IMR-90 (cell line): ENCODE data around the gene PDCL2. TPM values are rescaled to one million over a fixed set of nuclear protein-coding genes. Genes with fewer than 3 reads are reported as not detected.

ENCODE experiments used
- ATAC-seq: fragments of 200-7000 bp; cut with Tn5 transposase; 2 replicates; pipeline ENCODE4 v1.9.1; 2020; ENCODE audit warnings: low read depth, mild to moderate bottlenecking, moderate library complexity
- BruUV-seq: library from RNA; stranded (reverse); fragments of 400-500 nt; replicated peaks from 2 replicates; lab custom pipeline; 2021; lab: Mats Ljungman, UMichigan
- CTCF ChIA-PET: fragments of 300-600 bp; formaldehyde crosslinking; extraction: SDS; loops from one replicate; lab custom pipeline; 2021; ENCODE audit warnings: antibody characterized with exemption; lab: Yijun Ruan, JAX
- POLR2A ChIA-PET: fragments of 300-600 bp; sonication (Branson Sonifier 250); formaldehyde crosslinking; loops from one replicate; lab custom pipeline; 2022; ENCODE audit warnings: antibody characterized with exemption; ENCODE audit not compliant: unreplicated experiment; lab: Charles Lee
- DNase-seq: peaks from one replicate; pipeline ENCODE4 v3.0.0; 2013
- H2AFZ ChIP-seq: replicated peaks from 2 replicates; pipeline ENCODE3; 2013; ENCODE audit warnings: low read length, mild to moderate bottlenecking; ENCODE audit not compliant: poor library complexity
- H2AK5ac ChIP-seq: 2 replicates; pipeline ENCODE4 v1.6.1; 2013; ENCODE audit warnings: low read depth, low read length, inconsistent platforms
- H2AK9ac ChIP-seq: replicated peaks from 2 replicates; pipeline ENCODE3; 2013; ENCODE audit warnings: mild to moderate bottlenecking, low read depth, low read length, moderate library complexity; ENCODE audit not compliant: poor library complexity
- H2BK120ac ChIP-seq: 2 replicates; pipeline ENCODE4 v1.6.1; 2013; ENCODE audit warnings: low read depth, low read length, inconsistent platforms
- H2BK15ac ChIP-seq: 3 replicates; pipeline ENCODE4 v1.6.1; 2013; ENCODE audit warnings: low read depth, low read length, inconsistent platforms
- H2BK20ac ChIP-seq: 2 replicates; pipeline ENCODE4 v1.6.1; 2013; ENCODE audit warnings: low read depth, mild to moderate bottlenecking, inconsistent platforms, low read length, moderate library complexity
- H2BK5ac ChIP-seq: 2 replicates; pipeline ENCODE4 v1.6.1; 2013; ENCODE audit warnings: mild to moderate bottlenecking, low read depth, low read length, inconsistent platforms; ENCODE audit not compliant: poor library complexity, severe bottlenecking
- H3K14ac ChIP-seq: replicated peaks from 2 replicates; pipeline ENCODE4 v1.6.1; 2013; ENCODE audit warnings: low read depth, low read length, inconsistent platforms
- H3K18ac ChIP-seq: 2 replicates; pipeline ENCODE4 v1.6.1; 2013; ENCODE audit warnings: low read depth, low read length, control low read depth
- H3K23ac ChIP-seq: 2 replicates; pipeline ENCODE4 v1.6.1; 2013; ENCODE audit warnings: low read depth, low read length, inconsistent platforms
- H3K27ac ChIP-seq: 2 replicates; pipeline ENCODE4 v1.5.1; 2013; ENCODE audit warnings: mild to moderate bottlenecking, control low read depth, low read length; ENCODE audit not compliant: insufficient read depth
- H3K27me3 ChIP-seq: 2 replicates; pipeline ENCODE4 v1.6.1; 2013; ENCODE audit warnings: low read length; ENCODE audit not compliant: control insufficient read depth, insufficient read depth
- H3K36me3 ChIP-seq: 2 replicates; pipeline ENCODE4 v1.6.1; 2013; ENCODE audit warnings: low read length, mixed read lengths; ENCODE audit not compliant: control insufficient read depth, insufficient read depth
- H3K4ac ChIP-seq: 2 replicates; pipeline ENCODE4 v1.6.1; 2013; ENCODE audit warnings: low read depth, low read length, inconsistent platforms
- H3K4me1 ChIP-seq: 2 replicates; pipeline ENCODE4 v1.6.1; 2013; ENCODE audit warnings: low read length, mixed read lengths; ENCODE audit not compliant: control insufficient read depth, insufficient read depth
- H3K4me2 ChIP-seq: 2 replicates; pipeline ENCODE4 v1.6.1; 2013; ENCODE audit warnings: low read depth, mild to moderate bottlenecking, control low read depth, low read length, moderate library complexity
- H3K4me3 ChIP-seq: 2 replicates; pipeline ENCODE4 v1.5.1; 2013; ENCODE audit warnings: low read depth, mild to moderate bottlenecking, control low read depth, low read length, moderate library complexity; ENCODE audit not compliant: insufficient read depth
- H3K56ac ChIP-seq: 2 replicates; pipeline ENCODE4 v1.6.1; 2013; ENCODE audit warnings: low read length, inconsistent platforms; ENCODE audit not compliant: insufficient read depth; ENCODE audit errors: extremely low read depth
- H3K79me1 ChIP-seq, 2 experiments: 2 replicates each; pipeline ENCODE4 v1.6.1; 2013; ENCODE audit warnings: low read length in 2 of 2, inconsistent platforms in 1 of 2, low read depth in 1 of 2
- H3K9ac ChIP-seq: 2 replicates; pipeline ENCODE4 v1.6.1; 2013; ENCODE audit warnings: low read depth, low read length, control low read depth
- H3K9me1 ChIP-seq: 2 replicates; pipeline ENCODE4 v1.6.1; 2013; ENCODE audit warnings: low read length, inconsistent platforms; ENCODE audit not compliant: insufficient read depth
- H3K9me3 ChIP-seq: 2 replicates; pipeline ENCODE4 v1.6.1; 2013; ENCODE audit warnings: low read length; ENCODE audit not compliant: control insufficient read depth, insufficient read depth
- H4K20me1 ChIP-seq: 2 replicates; pipeline ENCODE4 v1.6.1; 2013; ENCODE audit warnings: low read length, inconsistent platforms; ENCODE audit not compliant: insufficient read depth
- H4K5ac ChIP-seq: 2 replicates; pipeline ENCODE4 v1.6.1; 2013; ENCODE audit warnings: mild to moderate bottlenecking, low read depth, low read length, control low read depth
- H4K8ac ChIP-seq, 2 experiments: 2 replicates each; pipeline ENCODE4 v1.6.1; 2013; ENCODE audit warnings: low read depth in 2 of 2, low read length in 2 of 2, control low read depth in 1 of 2, inconsistent platforms in 1 of 2
- H4K91ac ChIP-seq: 2 replicates; pipeline ENCODE4 v1.6.1; 2013; ENCODE audit warnings: low read depth, low read length, inconsistent platforms; ENCODE audit not compliant: insufficient read depth
- BHLHE40 ChIP-seq: fragments of 150-350 bp; IDR thresholded peaks from 2 replicates; pipeline ENCODE4 v1.6.1; 2016; ENCODE audit warnings: mild to moderate bottlenecking, low read depth, low read length
- CEBPB ChIP-seq: IDR thresholded peaks from 2 replicates; pipeline ENCODE4 v1.6.1; 2012; ENCODE audit warnings: low read depth, low read length, improper control_type of control experiment
- FOS ChIP-seq: fragments of 150-350 bp; IDR thresholded peaks from 2 replicates; pipeline ENCODE4 v1.6.1; 2016; ENCODE audit warnings: low read depth, low read length
- MAFK ChIP-seq: IDR thresholded peaks from 2 replicates; pipeline ENCODE4 v1.6.1; 2012; ENCODE audit warnings: low read depth, low read length, improper control_type of control experiment
- MAZ ChIP-seq: IDR thresholded peaks from 2 replicates; pipeline ENCODE4 v1.6.1; 2012; ENCODE audit warnings: low read depth, mild to moderate bottlenecking, low read length, improper control_type of control experiment, moderate library complexity, borderline replicate concordance
- NFE2L2 ChIP-seq: fragments of 150-350 bp; IDR thresholded peaks from 2 replicates; pipeline ENCODE4 v1.6.1; 2016; ENCODE audit warnings: low read depth, mild to moderate bottlenecking, low read length
- POLR2A ChIP-seq: IDR thresholded peaks from 2 replicates; pipeline ENCODE4 v1.6.1; 2012; ENCODE audit warnings: mild to moderate bottlenecking, low read depth, low read length
- RAD21 ChIP-seq: IDR thresholded peaks from 2 replicates; pipeline ENCODE4 v1.6.1; 2012; ENCODE audit warnings: low read length, improper control_type of control experiment
- RCOR1 ChIP-seq: IDR thresholded peaks from 2 replicates; pipeline ENCODE4 v1.6.1; 2012; ENCODE audit warnings: mild to moderate bottlenecking, low read length, improper control_type of control experiment; ENCODE audit not compliant: insufficient replicate concordance
- RFX5 ChIP-seq: IDR thresholded peaks from 2 replicates; pipeline ENCODE4 v1.8.0; 2012; ENCODE audit warnings: low read depth, mild to moderate bottlenecking, low read length, moderate library complexity
- SMC3 ChIP-seq: fragments of 150-350 bp; IDR thresholded peaks from 2 replicates; pipeline ENCODE4 v1.6.1; 2016; ENCODE audit warnings: low read depth, mild to moderate bottlenecking, antibody characterized with exemption, low read length, moderate library complexity
- WGBS, 2 experiments: methylation state at CpG; one replicate each; pipeline versions ENCODE4 v1.1.5 to v1.1.7; 2013; ENCODE audit warnings: missing lambda C conversion rate in 2 of 2; ENCODE audit not compliant: insufficient read length in 1 of 2; ENCODE audit errors: extremely low coverage in 2 of 2; 5-methylcytosine and 5-hydroxymethylcytosine counted together
- dilution Hi-C: fragments of 300-500 bp; cut with HindIII; formaldehyde crosslinking; loops from one replicate; pipeline ENCODE4 v1.14.3; 2018; ENCODE audit warnings: low sequenced_read_pairs; ENCODE audit not compliant: unreplicated experiment
- in situ Hi-C: fragments of 300-500 bp; cut with MboI; formaldehyde crosslinking; loops from 3 replicates; pipeline ENCODE4 v1.14.3; 2019; ENCODE audit warnings: low sequenced_read_pairs, inconsistent platforms, mixed read lengths
- intact Hi-C: fragments of 100-400 bp; cut with micrococcal nuclease; formaldehyde crosslinking; loops from 2 replicates; pipeline ENCODE4 v1.10.0; 2022
- polyA plus RNA-seq, 3 experiments: library from polyadenylated mRNA; depleted of rRNA; stranded (reverse); fragments of >200 nt; gene quantifications; 2 replicates each; pipeline ENCODE4 v1.2.3, GENCODE V29; 2012; ENCODE audit warnings: low replicate concordance in 1 of 3
- total RNA-seq: library from RNA; depleted of rRNA; stranded (reverse); fragments of >200 nt; gene quantifications from 2 replicates; pipeline ENCODE4 v1.2.3, GENCODE V29; 2012
- TF ChIP-seq, protein P1 (sequence below): fragments of 150-350 bp; IDR thresholded peaks from 2 replicates; pipeline ENCODE4 v1.6.1; 2016; ENCODE audit warnings: low read depth, mild to moderate bottlenecking, low read length, moderate library complexity, borderline replicate concordance
- TF ChIP-seq, protein P2 (sequence below): fragments of 150-350 bp; IDR thresholded peaks from 2 replicates; pipeline ENCODE4 v1.6.1; 2017; ENCODE audit warnings: mild to moderate bottlenecking, antibody characterized with exemption, low read length, low read depth
- TF ChIP-seq, protein P3 (sequence below): conservative IDR thresholded peaks from 2 replicates; pipeline ENCODE4 v1.5.1; 2012; ENCODE audit warnings: mild to moderate bottlenecking, low read depth, low read length, improper control_type of control experiment

Gene PDCL2
- total and polyA plus RNA-seq, 2 of the 4 experiments (the other 2 are of a cell fraction) = not detected

DNA sequence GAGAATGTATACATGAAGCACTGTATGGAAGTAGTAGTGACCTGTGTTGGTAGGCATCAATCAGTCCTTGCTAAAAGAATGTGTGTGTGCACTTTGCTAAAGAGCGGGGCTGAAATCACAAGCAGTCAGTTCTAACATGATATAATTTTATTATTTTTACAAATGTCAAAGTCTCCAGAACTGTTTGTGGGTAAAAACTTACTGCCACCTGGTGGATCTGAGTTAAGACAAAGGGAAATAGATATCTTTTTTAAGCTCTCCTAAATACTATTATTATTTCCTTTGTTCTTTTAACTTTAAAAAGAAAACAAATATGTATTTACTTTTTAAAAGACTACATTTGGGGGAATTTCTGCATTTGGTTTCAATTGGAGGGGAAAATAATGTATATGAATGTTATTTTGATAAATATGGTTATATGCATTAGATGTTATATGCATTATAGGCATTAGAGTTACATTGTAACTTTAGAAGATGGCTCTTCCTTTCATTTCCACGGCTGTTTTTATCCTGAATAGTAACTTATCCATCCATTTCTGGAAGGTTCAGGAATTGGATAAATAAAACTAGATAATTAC is 37.5 kb downstream of the PDCL2 start:
- POLR2A ChIA-PET = interaction anchor here (0.5 kb wide), 1 partner anchor 165 kb away, joined by 4 read pairs; no protein-coding TSS in a partner anchor
- Histone ChIP-seq H3K4me3 (no peak overlapping the region), H4K8ac (no peak overlapping the region), H2BK120ac (no peak overlapping the region), H2BK20ac (no peak overlapping the region), H3K23ac (no peak overlapping the region), H3K9me3 (no peaks in the 10 kb centered on the region), H2AK5ac (no peak overlapping the region), H3K56ac (no peak overlapping the region), H2BK5ac (no peak overlapping the region), H2AK9ac (no peak overlapping the region), H3K79me1 (no peaks in the 10 kb centered on the region; a peak in 1 of 4 replicates), H2AFZ (no peak overlapping the region), H3K14ac (no peak overlapping the region), H3K27ac (no peak overlapping the region), H4K5ac (no peak overlapping the region), H3K18ac (peak overlapping the region; percentile 77; the same call in 1 of the 2 replicates), H3K27me3 (peaks cover 2% of the 10 kb centered on the region; the same call in 1 of the 2 replicates), H3K4ac (no peak overlapping the region), H4K91ac (no peak overlapping the region), H4K20me1 (no peaks in the 10 kb centered on the region), H2BK15ac (no peak overlapping the region), H3K4me2 (peak overlapping the region; percentile 91; the same call in 1 of the 2 replicates), H3K9ac (no peak overlapping the region), H3K9me1 (no peaks in the 10 kb centered on the region), H3K36me3 (no peaks in the 10 kb centered on the region), H3K4me1 (0 out of 2 replicates have a peak, but pooled peaks cover 2% of the 10 kb centered on the region)
- ATAC-seq (peak; percentile 67), DNase-seq (peak; percentile 71)
- TF ChIP-seq CEBPB = no peak
- no peak for TF ChIP-seq NFE2L2
- no peak for TF ChIP-seq RFX5
- TF ChIP-seq RAD21 = peak; percentile 72
- TF ChIP-seq RCOR1 = no peak
- TF ChIP-seq SMC3 = peak; percentile 85
- TF ChIP-seq BHLHE40 = no peak
- TF ChIP-seq, protein P1, sequence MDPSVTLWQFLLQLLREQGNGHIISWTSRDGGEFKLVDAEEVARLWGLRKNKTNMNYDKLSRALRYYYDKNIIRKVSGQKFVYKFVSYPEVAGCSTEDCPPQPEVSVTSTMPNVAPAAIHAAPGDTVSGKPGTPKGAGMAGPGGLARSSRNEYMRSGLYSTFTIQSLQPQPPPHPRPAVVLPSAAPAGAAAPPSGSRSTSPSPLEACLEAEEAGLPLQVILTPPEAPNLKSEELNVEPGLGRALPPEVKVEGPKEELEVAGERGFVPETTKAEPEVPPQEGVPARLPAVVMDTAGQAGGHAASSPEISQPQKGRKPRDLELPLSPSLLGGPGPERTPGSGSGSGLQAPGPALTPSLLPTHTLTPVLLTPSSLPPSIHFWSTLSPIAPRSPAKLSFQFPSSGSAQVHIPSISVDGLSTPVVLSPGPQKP = no peak
- TF ChIP-seq, protein P2, sequence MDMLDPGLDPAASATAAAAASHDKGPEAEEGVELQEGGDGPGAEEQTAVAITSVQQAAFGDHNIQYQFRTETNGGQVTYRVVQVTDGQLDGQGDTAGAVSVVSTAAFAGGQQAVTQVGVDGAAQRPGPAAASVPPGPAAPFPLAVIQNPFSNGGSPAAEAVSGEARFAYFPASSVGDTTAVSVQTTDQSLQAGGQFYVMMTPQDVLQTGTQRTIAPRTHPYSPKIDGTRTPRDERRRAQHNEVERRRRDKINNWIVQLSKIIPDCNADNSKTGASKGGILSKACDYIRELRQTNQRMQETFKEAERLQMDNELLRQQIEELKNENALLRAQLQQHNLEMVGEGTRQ = no peak
- no peak for TF ChIP-seq MAFK
- TF ChIP-seq, protein P3, sequence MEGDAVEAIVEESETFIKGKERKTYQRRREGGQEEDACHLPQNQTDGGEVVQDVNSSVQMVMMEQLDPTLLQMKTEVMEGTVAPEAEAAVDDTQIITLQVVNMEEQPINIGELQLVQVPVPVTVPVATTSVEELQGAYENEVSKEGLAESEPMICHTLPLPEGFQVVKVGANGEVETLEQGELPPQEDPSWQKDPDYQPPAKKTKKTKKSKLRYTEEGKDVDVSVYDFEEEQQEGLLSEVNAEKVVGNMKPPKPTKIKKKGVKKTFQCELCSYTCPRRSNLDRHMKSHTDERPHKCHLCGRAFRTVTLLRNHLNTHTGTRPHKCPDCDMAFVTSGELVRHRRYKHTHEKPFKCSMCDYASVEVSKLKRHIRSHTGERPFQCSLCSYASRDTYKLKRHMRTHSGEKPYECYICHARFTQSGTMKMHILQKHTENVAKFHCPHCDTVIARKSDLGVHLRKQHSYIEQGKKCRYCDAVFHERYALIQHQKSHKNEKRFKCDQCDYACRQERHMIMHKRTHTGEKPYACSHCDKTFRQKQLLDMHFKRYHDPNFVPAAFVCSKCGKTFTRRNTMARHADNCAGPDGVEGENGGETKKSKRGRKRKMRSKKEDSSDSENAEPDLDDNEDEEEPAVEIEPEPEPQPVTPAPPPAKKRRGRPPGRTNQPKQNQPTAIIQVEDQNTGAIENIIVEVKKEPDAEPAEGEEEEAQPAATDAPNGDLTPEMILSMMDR = peak; percentile 72
- no peak for TF ChIP-seq POLR2A
- TF ChIP-seq MAZ = no peak
- no peak for TF ChIP-seq FOS
- in situ Hi-C loops = loop anchor here (5.0 to 25.0 kb wide), 2 partner anchors 207 to 542 kb away; partner anchors contain the start of gene SRD5A3
- dilution Hi-C loops = no loop called here
- intact Hi-C loops = loop anchor here (1.0 to 5.0 kb wide), 4 partner anchors 110 to 582 kb away; partner anchors contain the start of gene SRD5A3
- no TSS peak for BruUV-seq
- no CpG with 5 or more reads among the region's 2 CpGs for WGBS, 2 experiments
- CTCF ChIA-PET = interaction anchor here (0.6 to 0.7 kb wide), 3 partner anchors 8 to 145 kb away, joined by 3 to 8 read pairs (median 3); no protein-coding TSS in a partner anchor
